HG03432 (cell line): Measurements from ENCODE around the gene NMRAL1.

Experiments used
- ATAC-seq: cut with Tn5 transposase; IDR thresholded peaks from one replicate; pipeline ENCODE4 v1.9.1; 2021; ENCODE audit warnings: mild to moderate bottlenecking, moderate library complexity; ENCODE audit not compliant: unreplicated experiment

Gene NMRAL1

DNA sequence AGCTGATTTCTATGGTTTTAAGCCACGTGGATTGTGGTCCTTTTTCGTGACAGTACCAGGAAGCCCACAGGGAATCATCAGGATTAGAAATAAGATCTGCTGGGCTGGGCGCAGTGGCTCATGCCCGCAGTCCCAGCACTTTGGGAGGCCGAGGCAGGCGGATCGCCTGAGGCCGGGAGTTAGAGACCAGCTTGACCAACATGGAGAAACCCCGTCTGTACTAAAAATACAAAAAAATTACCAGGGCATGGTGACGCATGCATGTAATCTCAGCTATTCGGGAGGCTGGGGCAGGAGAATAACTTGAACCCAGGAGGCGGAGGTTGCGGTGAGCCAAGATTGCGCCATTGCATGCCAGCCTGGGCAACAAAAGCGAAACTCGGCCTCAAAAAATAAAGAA lies 6.5 kb downstream of the NMRAL1 start:
- ATAC-seq: no peak

DNA sequence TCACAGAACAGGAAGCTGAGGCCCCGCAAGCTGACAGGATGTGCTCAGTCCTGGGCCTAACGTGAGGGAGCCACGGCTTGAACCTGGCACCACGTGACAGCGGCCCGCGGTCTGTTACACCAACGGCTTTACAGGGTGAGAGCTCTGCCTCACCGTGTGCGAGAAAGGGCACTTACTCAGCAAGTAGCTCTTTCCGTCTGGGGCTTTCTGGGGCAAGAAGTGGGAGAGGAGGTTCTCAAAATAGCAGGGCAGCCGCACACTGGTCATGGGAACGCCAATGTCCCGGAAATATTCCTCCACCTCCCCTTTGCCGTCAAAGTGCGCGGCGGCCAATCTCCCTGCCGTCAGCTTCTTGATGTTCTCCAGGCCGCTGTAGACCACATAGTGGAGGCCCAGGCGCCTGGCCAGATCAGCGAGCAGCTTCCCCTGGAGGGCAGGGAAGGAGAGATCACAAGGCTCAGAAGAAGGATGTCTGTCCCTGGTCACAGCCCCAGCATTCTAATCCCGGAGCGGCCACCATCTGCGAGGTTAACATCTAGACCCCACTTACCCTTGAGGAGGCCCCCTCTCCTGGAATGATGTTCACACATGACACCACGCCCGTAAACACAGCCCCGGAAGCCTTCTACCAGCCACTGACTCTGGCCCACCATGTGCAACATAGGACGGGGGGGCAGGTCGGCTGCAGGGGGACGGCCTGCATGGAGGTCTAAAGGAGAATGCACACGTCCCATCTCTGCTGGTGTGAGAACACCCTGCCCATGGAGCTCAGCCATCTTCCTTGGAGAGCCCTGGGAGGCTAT lies 8.2 kb downstream of the NMRAL1 start:
- ATAC-seq: no peak

DNA sequence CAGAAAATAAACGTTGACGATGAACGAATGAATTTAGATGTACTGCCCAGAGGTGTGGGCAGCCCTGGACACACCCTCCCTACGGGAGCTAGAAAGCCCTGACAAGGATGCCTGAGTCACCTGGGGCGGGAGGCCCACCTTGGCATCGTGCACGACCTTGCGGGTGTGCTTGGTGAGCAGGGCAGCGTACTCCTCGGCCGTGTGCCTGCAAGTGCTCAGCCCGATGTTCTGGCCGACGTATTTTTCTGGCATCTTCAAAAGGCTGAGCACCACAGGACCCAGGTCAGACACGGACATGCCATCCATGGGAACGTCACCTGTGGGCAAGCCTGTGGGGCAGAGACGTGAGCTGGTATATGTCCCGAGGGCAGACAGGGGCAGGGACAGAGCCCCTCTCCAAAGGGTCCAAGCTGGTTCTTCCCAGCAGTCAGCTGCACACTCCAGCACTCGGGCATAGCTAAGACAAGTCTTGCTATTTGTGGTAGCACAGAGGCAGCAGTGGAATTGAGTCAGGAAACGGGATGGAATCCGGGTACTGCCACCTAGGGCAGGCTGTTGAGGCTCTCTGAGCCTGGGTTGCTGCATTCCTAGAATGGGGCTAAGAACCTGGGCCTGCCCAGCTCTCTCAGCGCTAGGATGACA lies 10.8 kb downstream of the NMRAL1 start:
- no peak for ATAC-seq

DNA sequence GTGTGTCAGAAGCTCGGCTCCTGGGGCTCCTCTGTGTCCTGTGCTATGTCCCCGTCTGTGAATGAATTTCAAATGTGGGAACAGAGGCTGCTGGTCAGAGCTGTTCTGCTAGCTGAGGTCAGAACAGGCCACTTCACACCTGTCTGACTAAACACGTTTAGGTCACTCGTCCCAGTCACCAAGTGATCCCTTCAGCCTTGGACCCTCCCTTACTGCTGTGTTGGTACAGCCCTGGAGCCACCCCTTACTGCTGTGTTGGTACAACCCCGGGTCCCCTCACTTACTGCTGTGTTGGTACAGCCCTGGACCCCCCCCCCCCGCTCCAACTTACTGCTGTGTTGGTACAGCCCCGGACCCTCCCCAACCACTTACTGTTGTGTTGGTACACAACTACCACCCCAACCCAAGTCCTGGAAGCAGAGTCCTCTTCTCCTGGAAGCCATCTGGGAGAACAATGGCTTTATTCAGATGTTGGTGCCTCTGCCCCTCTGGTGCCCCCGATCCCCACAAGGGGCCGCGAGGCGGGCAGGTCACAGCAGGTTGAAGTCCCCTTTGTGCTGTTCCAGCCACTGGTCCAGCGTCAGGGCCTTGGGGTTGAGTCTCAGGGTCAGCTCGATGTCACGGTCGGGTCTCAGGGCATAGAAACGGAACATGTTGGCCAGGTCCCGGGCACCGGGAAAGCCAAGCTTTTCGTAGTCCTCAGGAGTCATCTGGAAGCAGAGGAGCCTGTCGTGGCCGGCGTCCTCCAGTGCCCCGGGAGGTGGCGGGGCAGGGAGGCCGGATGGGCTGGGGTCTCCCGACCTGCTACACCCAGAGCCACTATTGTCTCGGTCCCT lies 13.0 kb downstream of the NMRAL1 start:
- no peak for ATAC-seq

DNA sequence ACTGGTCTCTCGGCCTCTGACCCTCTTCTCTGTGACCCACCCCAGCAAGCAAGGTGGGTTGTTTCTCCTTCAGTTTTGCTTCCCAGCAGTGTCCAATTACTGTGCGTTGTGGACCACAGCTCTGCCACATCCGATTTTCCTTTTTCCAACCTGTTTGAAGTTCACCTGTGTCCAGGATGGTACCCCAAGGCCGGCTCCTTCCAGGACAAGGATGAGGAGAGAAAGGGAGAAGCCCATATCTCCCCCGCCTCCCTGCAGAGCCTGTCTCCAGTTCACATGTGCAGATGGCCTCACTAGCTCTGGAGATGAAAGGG lies 13.5 kb downstream of the NMRAL1 start:
- no peak for ATAC-seq

DNA sequence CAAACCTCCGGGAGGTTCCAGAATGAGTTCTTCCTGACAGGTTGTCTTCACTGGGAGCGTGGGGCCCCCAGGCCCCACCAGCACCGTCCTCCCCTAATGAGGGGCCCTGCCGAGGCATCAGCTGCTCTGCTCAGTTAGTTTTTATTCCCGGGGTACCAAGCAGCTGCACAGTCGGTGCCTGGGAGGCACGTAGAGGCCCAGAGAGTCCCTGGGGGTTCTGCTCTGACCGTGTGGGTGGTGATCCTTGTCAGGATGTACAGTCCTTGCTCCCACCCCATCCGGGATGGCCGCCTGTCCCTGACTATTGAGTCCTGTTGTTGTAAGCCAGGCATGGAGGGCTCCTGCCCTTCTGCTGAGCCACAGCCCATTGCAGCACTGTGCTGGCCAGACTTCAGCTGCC lies 18.5 kb downstream of the NMRAL1 start:
- ATAC-seq: no peak

DNA sequence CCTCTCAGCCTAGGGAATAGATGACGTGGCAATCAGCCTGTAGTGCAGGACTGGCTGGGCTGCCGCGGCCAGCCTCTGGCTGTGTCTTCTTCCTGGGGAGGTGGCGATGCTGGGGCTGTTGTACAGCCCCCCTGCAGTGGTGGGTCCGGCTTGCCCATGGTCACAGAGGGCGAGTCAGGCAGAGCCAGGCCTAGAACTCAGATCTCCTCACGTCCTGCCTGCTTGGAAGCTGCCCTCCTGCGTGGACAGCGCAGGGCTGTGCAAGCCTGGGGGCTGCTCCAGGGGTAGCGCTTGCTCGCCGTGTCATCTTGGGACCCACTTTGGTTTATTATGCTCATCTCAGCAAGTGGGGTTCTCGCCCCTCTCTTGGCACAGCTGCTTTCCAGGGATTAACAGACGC lies 19.3 kb downstream of the NMRAL1 start:
- no peak for ATAC-seq

DNA sequence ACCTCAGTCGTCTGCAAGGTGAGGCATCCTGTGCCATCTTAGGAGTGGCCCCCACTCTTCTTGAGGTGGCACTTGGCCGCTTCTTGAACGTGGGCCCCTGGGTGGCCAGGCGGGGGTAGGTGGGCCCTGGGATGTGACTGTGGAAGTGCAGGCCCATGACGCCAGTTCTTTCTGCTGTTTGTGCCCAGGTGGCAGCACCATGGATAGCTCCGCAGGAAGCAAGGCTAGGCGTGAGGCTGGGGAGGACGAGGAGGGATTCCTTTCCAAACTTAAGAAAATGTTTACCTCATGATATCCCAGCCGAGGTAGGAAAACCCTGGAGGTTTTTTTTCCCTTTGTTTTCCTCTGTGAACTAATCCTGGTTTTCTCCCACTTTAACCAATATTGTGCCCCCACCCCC lies 19.8 kb downstream of the NMRAL1 start:
- no peak for ATAC-seq

DNA sequence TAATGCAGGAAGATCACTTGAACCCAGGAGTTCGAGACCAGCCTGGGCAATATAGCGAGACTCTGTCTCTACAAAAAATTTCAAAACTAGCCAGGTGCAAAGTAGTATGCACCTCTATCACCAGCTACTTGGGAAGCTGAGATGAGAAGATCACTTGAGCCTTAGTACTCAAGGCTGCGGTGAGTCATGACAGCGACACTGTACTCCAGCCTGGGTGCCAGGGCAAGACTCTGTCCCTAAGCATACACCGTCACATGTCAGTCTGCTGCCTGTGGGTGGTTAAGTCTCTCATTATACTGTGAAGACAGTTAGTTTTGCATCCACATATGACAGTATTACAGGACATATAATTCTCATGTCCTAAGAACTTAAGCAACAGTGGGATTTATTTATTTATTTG lies 21.8 kb downstream of the NMRAL1 start:
- ATAC-seq: no peak

DNA sequence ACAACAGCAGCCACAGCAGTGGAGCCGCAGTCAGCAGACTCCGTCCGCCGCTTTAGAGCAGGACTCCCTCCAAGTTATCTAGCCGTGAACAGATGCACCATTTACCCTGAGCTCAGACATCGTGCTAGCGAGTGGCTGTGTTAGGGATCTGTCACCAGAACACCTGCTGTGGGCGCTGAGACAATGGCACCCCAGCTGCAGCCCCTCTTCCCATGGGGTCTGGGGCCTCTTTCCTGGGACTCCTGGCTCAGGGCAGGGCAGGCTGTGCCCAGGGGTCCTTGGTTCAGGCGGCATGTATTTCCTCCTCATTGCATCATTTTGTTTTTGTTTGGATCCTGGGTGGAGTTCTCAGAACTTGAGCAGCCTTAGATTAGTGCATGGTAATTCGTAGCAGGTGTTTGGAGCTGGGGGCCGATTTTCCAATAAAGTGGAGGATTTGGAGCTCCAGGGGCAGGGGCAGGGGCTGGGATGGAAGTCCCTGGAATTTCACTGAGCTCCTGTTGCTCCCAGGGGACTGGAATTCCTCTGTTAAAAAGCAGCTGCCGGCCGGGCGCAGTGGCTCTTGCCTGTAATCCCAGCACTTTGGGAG lies 23.4 kb downstream of the NMRAL1 start:
- no peak for ATAC-seq

DNA sequence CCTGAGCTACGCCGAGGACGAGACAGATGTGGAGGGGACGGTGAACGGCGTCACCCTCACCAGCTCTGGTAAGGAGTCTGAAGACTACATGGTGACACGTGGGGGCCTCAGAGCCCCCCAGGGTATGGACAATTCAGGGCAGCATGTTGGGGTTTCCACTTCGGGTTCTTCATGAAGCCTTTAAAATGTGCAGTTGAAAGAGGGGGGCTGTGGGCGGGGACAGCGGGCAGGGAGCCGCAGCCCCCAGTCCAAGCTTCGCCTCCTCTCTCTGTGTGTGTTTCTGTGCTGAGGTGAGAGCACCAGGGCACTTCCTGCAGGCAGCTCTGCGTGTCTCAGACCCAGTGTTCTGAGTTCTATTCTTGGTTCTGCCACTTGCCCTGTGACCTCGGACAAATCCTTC lies 24.0 kb downstream of the NMRAL1 start:
- ATAC-seq: no peak

DNA sequence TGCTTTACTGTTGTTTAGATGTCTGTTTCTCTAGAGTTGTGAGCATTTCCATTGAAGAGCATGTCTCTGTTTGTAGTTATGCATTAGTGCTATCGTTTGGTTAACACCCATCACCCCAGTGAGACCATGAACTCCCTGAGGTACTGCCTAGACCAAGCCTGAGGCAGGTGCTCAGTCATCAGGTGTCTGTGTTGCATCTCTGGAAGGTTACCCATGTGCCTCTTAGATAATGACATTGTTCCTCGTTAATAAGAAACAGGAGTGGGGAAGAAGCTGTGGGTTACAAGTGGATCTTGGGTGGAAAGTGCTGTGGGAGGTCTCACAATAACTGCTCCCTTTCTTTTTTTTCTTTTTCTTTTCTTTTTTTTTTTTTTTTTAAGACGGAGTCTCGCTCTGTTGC lies 30.4 kb downstream of the NMRAL1 start:
- ATAC-seq: no peak

DNA sequence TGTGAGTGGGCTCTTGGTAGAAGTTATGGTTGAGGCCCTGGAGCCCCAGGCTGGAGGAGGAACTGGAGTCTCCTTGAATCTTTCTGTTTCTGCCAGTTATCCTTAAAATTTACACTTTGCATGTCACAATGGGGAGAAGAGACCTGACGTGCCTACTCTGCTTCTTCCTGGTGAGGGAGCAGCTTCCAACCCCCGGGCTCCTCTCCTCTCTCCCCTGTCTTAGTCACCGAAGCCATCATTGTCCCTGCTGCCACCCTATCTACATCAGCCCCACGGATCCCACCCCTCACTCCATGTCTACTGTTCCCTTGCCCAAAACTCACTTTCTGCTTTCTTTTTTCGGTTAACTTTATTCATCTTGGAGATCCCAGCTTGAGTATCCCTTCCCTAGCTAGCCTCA lies 31.2 kb downstream of the NMRAL1 start:
- no peak for ATAC-seq

DNA sequence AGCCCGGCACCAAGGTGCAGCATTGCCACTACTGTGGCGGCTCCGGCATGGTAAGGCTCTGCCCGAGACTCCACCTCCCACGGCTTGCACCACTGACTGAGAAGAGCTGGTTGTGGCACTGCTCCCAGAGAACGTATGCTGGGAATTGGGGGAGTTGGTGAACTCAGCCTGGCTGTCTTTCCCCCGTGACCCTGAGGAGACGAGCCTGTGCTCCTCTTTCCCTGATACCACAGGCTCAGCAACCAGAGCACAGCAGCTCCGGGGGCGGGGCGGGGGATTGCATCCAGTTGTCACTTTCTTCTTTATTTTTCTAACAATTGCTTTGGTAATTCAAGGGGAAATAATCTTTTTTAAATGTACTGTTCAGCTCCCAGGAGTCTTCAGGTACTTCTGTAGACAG lies 32.1 kb downstream of the NMRAL1 start:
- ATAC-seq: no peak

DNA sequence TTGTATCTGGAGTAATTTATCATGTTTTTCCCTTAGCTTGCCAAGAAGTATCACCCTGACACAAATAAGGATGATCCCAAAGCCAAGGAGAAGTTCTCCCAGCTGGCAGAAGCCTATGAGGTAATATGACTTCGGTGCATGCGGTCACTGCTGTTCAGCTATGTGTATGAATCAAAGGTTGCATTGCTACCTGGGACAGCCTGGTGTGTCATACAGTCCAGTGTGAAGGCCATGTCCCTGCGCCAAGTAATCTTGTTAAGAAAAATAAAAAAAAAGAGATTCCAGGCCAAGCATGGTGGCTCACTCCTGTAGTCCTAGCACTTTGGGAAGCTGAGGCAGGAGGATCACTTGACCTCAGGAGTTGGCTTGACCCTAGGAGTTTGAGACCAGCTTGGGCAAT lies 37.1 kb downstream of the NMRAL1 start:
- no peak for ATAC-seq

DNA sequence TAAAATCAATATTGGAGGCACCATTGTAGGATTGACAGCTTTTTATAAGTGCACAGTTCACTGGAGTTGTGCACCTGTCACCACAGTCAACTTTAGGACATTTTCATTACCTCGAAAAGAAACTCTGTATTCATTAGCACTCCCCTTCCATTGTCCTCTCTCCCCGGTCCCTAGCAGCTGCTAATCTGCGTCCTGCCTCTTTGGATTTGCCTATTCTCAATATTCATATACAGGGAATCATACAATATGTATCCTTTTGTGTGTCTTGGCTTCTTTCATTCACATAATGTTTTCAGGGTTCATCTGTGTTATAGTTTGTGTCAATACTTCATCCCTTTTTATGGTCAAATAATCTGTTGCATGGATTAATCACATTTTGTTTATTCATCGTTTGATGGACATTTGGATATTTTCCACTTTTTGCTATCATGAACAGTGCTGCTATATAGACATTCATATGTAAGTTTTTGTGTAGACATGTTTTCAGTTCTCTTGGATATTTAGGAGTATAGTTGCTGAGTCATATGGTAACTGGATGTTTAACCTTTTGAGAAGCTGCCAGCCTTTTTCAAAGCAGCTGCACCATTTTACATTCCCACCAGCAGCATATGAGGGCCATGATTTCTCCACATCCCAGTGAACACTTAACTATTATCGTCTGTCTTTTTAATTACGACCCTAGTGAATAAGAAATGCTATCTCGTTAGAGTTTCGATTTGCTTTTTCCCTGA lies 38.9 kb downstream of the NMRAL1 start:
- no peak for ATAC-seq

DNA sequence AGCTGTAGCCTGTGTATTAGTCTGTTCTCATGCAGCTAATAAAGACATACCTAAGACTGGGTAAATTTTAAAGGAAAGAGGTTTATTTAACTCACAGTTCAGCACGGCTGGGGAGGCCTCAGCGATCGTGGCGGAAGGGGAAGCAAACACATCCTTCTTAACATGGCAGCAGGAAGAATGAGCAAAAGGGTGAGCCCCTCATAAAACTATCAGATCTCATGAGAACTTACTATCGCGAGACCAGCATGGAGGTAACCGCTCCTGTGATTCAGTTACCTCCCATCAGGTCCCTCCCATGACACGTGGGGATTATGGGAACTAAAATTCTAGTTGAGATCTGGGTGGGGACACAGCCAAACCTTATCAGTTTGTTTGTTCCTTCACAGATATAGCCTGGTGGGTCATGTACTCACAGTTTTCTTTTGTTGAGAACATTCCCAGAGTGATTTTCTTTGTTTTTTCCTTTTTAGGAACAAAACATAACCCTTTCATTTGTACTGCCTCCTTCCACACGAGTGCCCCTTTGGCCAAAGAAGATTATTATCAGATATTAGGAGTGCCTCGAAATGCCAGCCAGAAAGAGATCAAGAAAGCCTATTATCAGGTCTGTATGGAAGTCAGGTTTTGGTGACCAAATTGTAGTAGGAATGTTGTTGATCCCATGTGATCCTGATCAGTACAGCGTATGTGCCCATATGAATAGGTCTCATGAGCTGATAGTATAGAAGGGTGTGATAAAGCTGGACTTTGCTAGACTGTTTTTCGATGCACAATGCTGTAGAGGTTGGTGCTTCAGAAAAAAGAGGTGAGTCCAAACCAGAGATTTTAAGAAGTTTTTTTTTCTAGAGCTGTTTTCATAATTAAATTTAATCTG lies 40.3 kb downstream of the NMRAL1 start:
- no peak for ATAC-seq

DNA sequence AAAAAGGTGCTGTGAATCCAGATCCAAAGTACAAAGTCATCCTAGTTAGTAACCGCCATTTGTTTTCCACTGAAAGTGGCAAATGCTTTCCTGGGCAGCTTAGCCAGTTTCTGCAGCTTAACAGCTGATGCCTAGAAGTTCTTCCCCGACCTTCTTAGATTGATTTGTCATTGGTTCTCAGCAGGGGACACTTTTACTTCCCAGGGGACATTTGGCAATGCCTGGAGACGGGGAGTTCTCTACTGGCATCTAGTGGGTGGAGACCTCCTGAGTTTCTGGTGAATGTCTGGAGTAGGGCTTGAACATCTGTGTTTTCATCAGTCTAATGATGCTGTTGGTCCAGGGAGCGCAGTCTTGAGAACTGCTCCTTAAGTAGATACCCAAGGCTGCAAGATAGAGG lies 41.2 kb downstream of the NMRAL1 start:
- no peak for ATAC-seq

DNA sequence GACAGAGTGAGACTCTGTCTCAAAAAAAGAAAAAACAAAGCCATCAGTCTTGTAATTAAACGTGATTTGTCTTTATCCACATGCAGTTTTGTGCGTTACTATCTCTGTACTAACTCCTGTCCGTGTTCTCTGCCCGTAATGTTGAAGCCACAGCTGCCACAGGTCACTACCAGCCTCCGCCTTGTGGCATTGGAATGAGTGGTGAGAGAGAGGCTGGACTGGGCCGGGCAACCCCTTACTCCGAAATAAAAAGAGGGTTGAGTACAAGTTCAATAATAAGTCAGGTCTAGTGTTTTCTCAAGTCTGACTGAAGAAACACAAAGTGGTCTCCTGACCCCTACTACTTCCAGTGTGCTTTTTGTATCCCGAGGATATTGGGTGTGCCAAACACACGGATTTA lies 43.4 kb downstream of the NMRAL1 start:
- no peak for ATAC-seq

DNA sequence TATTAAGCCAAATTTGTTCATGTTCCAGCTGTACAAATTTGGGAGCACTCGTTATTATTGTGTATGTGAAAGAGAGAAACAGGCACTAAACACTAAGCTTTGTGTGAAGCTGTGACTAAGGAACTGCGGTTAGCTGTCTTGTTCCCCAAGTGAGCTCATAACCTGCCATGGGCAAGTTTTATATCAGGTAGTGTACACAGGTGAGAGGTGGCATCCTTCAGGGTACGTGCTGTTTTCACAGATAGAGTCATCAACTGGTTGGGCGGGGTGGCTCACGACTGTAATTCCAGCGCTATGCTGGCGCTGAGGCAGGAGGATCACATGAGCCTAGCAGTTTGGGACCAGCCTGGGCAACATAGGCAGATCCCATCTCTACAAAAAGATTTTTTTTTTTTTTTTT lies 45.9 kb downstream of the NMRAL1 start:
- ATAC-seq: no peak
